Measurements from ENCODE around the gene RMND5B.

GRCh38 chr5:178114325-178115135 is 16.3 kb upstream of the RMND5B start:
- TF ChIP-seq CTCF (conservative IDR thresholded peaks at IDR 0.05; ENCODE audit: low read depth, low read length) (no peak), EZH2 (IDR thresholded peaks at IDR 0.05; ENCODE audit: borderline replicate concordance, low read depth, low read length, poor library complexity, severe bottlenecking) (no peak)
